Measurements from ENCODE around the gene RAET1L.

GRCh38 chr6:149999636-150000035, 25.7 kb downstream of the RAET1L start:
- TF ChIP-seq CTCF (IDR thresholded peaks at IDR 0.05) (no peak), POLR2A (IDR thresholded peaks at IDR 0.05) (no peak)

Measured in Peyer's patch (tissue), 4 donors.